Measurements from ENCODE around the gene ARHGEF12.
A peak's percentile ranks its signal among the peaks of the same experiment; 100 is the strongest.

ARHGEF12 gene

DNA sequence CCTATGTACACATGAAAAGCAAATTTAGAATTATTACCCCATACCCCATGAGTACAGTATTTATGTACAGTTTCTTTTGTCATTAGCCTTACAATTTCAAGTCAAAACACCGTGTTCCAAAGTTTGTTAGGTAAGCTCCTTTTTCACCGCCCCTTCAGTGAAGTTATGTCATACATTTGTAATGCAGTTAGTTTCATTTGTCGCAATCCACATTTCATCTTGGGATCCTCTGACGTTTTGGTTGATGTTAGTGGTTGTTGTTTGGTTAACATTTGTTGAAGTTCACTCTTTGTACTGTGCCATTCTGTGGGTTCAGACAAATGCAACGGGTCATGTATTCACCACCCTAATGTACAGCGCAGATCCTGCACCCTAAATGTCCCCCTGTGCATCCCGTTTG, 45.2 kb downstream of the ARHGEF12 start:
- H3K79me1 ChIP-seq (replicated peaks; ENCODE audit: low read length, poor library complexity, severe bottlenecking) = no peaks in the 10 kb centered on the region
- no peak overlapping the region for H2BK12ac ChIP-seq (ENCODE audit: low read length in 2 of 2)
- H3K27me3 ChIP-seq (ENCODE audit: control insufficient read depth in 1 of 2, insufficient read depth in 1 of 2, low read length in 2 of 2) = no peaks in the 10 kb centered on the region
- no peak overlapping the region for H4K91ac ChIP-seq (ENCODE audit: low read length)
- no peak overlapping the region for H3K4ac ChIP-seq (ENCODE audit: low read depth in 1 of 2, low read length in 2 of 2)
- no peak overlapping the region for H3K4me2 ChIP-seq (ENCODE audit: low read length, poor library complexity, severe bottlenecking)
- H3K4me1 ChIP-seq (ENCODE audit: control insufficient read depth, insufficient read depth, low read depth, low read length) = peaks cover 2% of the 10 kb centered on the region
- no peak overlapping the region for H3K4me3 ChIP-seq (ENCODE audit: insufficient read depth in 1 of 2, low read depth in 1 of 2, low read length in 2 of 2)
- WGBS = 78% methylated on average over 5 of the region's 7 CpGs
- H3K27ac ChIP-seq (ENCODE audit: low read length, poor library complexity, severe bottlenecking) = no peak overlapping the region
- no peak overlapping the region for H2AFZ ChIP-seq (ENCODE audit: low read depth, low read length)
- no peak overlapping the region for H2BK15ac ChIP-seq (ENCODE audit: low read depth, poor library complexity, severe bottlenecking)
- H3K18ac ChIP-seq (ENCODE audit: low read depth in 1 of 2, low read length in 2 of 2) = peak overlapping the region in 1 of 2 experiments; percentile 21
- no peak overlapping the region for H3K9ac ChIP-seq (ENCODE audit: low read length)
- H3K23ac ChIP-seq (ENCODE audit: low read length in 2 of 2) = no peak overlapping the region
- H3K14ac ChIP-seq (ENCODE audit: low read length in 2 of 2) = peak overlapping the region in 1 of 2 experiments; percentile 48
- H2BK5ac ChIP-seq (ENCODE audit: low read depth, low read length, poor library complexity, severe bottlenecking) = no peak overlapping the region
- no peak overlapping the region for H4K8ac ChIP-seq (ENCODE audit: low read length)
- no peaks in the 10 kb centered on the region for H3K36me3 ChIP-seq (ENCODE audit: control insufficient read depth in 1 of 2, insufficient read depth in 2 of 2, low read depth in 1 of 2, low read length in 2 of 2)
- H2AK5ac ChIP-seq (ENCODE audit: low read length, severe bottlenecking) = peak overlapping the region; percentile 85
- no peak overlapping the region for H2BK120ac ChIP-seq (ENCODE audit: low read depth, low read length)
- DNase-seq = no peak
- peaks cover 4% of the 10 kb centered on the region for H3K9me3 ChIP-seq (ENCODE audit: control insufficient read depth, low read length)

DNA sequence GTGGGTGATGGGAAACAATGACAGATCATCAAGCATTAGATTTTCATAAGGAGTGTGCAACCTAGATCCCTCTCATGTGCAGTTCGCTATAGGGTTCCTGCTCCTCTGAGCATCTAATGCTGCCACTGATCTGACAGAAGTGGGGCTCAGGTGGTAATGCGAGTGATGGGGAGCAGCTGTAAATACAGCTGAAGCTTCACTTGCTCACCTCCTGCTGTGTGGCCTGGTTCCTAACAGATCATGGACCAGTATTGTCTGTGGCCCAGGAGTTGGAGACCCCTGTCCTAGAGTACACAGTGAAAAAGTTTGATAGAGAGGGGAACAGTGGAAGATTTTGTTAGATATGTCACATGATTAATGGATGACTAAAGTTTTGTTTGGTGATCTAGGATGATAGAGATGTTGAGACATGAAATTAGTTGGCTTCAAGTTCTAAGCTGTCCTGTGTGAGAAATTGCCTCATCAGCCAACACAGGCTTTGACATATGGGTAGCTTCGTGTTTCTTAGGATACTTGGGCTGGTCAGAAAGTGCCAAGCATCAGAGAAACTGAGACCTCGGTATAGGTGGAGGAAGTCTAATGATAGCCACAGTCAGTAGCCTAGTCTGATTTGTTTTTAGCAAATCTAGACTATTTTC, 47.4 kb downstream of the ARHGEF12 start:
- no peak overlapping the region for H3K18ac ChIP-seq (ENCODE audit: low read depth in 1 of 2, low read length in 2 of 2)
- no peak overlapping the region for H3K4me2 ChIP-seq (ENCODE audit: low read length, poor library complexity, severe bottlenecking)
- no peak for DNase-seq
- H3K79me1 ChIP-seq (replicated peaks; ENCODE audit: low read length, poor library complexity, severe bottlenecking) = no peaks in the 10 kb centered on the region
- H2BK12ac ChIP-seq (ENCODE audit: low read length in 2 of 2) = no peak overlapping the region
- H3K27ac ChIP-seq (ENCODE audit: low read length, poor library complexity, severe bottlenecking) = no peak overlapping the region
- H3K27me3 ChIP-seq (ENCODE audit: control insufficient read depth in 1 of 2, insufficient read depth in 1 of 2, low read length in 2 of 2) = no peaks in the 10 kb centered on the region
- H3K9ac ChIP-seq (ENCODE audit: low read length) = no peak overlapping the region
- H3K4me3 ChIP-seq (ENCODE audit: insufficient read depth in 1 of 2, low read depth in 1 of 2, low read length in 2 of 2) = no peak overlapping the region
- no peaks in the 10 kb centered on the region for H3K9me3 ChIP-seq (ENCODE audit: control insufficient read depth, low read length)
- H4K8ac ChIP-seq (ENCODE audit: low read length) = no peak overlapping the region
- no peak overlapping the region for H3K14ac ChIP-seq (ENCODE audit: low read length in 2 of 2)
- no peaks in the 10 kb centered on the region for H3K36me3 ChIP-seq (ENCODE audit: control insufficient read depth in 1 of 2, insufficient read depth in 2 of 2, low read depth in 1 of 2, low read length in 2 of 2)
- H3K4ac ChIP-seq (ENCODE audit: low read depth in 1 of 2, low read length in 2 of 2) = no peak overlapping the region
- H2AK5ac ChIP-seq (ENCODE audit: low read length, severe bottlenecking) = peak overlapping the region; percentile 8
- H3K23ac ChIP-seq (ENCODE audit: low read length in 2 of 2) = no peak overlapping the region
- H3K4me1 ChIP-seq (ENCODE audit: control insufficient read depth, insufficient read depth, low read depth, low read length) = peaks cover 2% of the 10 kb centered on the region
- no peak overlapping the region for H2BK120ac ChIP-seq (ENCODE audit: low read depth, low read length)
- H2BK15ac ChIP-seq (ENCODE audit: low read depth, poor library complexity, severe bottlenecking) = no peak overlapping the region
- no peak overlapping the region for H2BK5ac ChIP-seq (ENCODE audit: low read depth, low read length, poor library complexity, severe bottlenecking)
- WGBS = 93% methylated on average over 3 of the region's 4 CpGs
- H2AFZ ChIP-seq (ENCODE audit: low read depth, low read length) = no peak overlapping the region
- no peak overlapping the region for H4K91ac ChIP-seq (ENCODE audit: low read length)

DNA sequence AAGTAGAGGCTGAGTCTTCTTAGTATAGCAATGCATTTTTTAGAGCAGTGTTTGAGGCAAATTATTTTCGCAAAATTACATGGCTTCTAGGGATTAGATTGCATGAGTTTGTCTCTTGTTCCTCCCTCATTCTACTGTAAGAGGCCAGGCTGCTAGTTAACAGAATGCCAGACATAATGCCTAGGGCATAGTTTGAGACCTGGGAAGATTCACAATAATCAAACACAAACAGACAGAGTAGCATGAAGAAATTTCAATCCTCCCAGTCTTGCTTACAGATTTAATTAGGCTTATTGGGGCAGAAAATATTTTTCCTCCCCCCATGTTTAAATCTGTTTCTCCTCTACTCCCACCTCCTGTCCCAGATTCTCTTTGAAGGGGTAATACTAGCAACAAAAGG, 48.3 kb downstream of the ARHGEF12 start:
- Histone ChIP-seq H2BK12ac (ENCODE audit: low read length in 2 of 2) (no peak overlapping the region), H2AK5ac (ENCODE audit: low read length, severe bottlenecking) (no peak overlapping the region), H2BK15ac (ENCODE audit: low read depth, poor library complexity, severe bottlenecking) (no peak overlapping the region), H4K8ac (ENCODE audit: low read length) (no peak overlapping the region), H3K4me2 (ENCODE audit: low read length, poor library complexity, severe bottlenecking) (no peak overlapping the region), H3K14ac (ENCODE audit: low read length in 2 of 2) (no peak overlapping the region), H3K79me1 (replicated peaks; ENCODE audit: low read length, poor library complexity, severe bottlenecking) (no peaks in the 10 kb centered on the region), H3K9ac (ENCODE audit: low read length) (no peak overlapping the region), H3K18ac (ENCODE audit: low read depth in 1 of 2, low read length in 2 of 2) (no peak overlapping the region), H3K9me3 (ENCODE audit: control insufficient read depth, low read length) (no peaks in the 10 kb centered on the region), H3K4me3 (ENCODE audit: insufficient read depth in 1 of 2, low read depth in 1 of 2, low read length in 2 of 2) (no peak overlapping the region), H3K27ac (ENCODE audit: low read length, poor library complexity, severe bottlenecking) (no peak overlapping the region), H3K27me3 (ENCODE audit: control insufficient read depth in 1 of 2, insufficient read depth in 1 of 2, low read length in 2 of 2) (no peaks in the 10 kb centered on the region), H2BK120ac (ENCODE audit: low read depth, low read length) (no peak overlapping the region), H3K4me1 (ENCODE audit: control insufficient read depth, insufficient read depth, low read depth, low read length) (peaks cover 2% of the 10 kb centered on the region), H4K91ac (ENCODE audit: low read length) (no peak overlapping the region), H3K23ac (ENCODE audit: low read length in 2 of 2) (no peak overlapping the region), H2AFZ (ENCODE audit: low read depth, low read length) (no peak overlapping the region), H3K36me3 (ENCODE audit: control insufficient read depth in 1 of 2, insufficient read depth in 2 of 2, low read depth in 1 of 2, low read length in 2 of 2) (no peaks in the 10 kb centered on the region), H3K4ac (ENCODE audit: low read depth in 1 of 2, low read length in 2 of 2) (no peak overlapping the region), H2BK5ac (ENCODE audit: low read depth, low read length, poor library complexity, severe bottlenecking) (no peak overlapping the region)
- 100% methylated on average over 1 of the region's 1 CpG for WGBS
- no peak for DNase-seq

DNA sequence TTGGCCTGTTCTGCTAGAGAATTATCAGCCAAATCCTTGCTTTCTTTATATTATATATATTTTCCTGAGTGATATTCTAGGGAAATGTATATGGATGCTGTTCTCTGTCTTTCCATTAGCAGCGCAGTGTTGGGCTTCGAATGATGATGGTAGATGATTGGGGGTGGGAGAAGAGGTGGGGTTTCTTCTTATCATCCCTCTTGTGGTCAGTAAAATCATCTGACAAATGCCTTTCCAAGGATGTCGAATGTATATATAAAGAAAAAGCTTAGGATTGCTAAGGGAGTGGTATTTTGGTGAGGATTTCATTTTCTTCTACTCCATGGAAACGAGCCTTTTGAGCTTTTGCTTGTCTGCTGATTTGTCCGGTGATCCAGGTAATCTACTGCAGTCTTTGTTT, 48.9 kb downstream of the ARHGEF12 start:
- H3K18ac ChIP-seq (ENCODE audit: low read depth in 1 of 2, low read length in 2 of 2) = no peak overlapping the region
- H4K91ac ChIP-seq (ENCODE audit: low read length) = no peak overlapping the region
- no peak overlapping the region for H3K4me2 ChIP-seq (ENCODE audit: low read length, poor library complexity, severe bottlenecking)
- no peaks in the 10 kb centered on the region for H3K79me1 ChIP-seq (replicated peaks; ENCODE audit: low read length, poor library complexity, severe bottlenecking)
- H3K4me1 ChIP-seq (ENCODE audit: control insufficient read depth, insufficient read depth, low read depth, low read length) = peaks cover 2% of the 10 kb centered on the region
- H2BK120ac ChIP-seq (ENCODE audit: low read depth, low read length) = no peak overlapping the region
- no peak overlapping the region for H3K14ac ChIP-seq (ENCODE audit: low read length in 2 of 2)
- no peaks in the 10 kb centered on the region for H3K36me3 ChIP-seq (ENCODE audit: control insufficient read depth in 1 of 2, insufficient read depth in 2 of 2, low read depth in 1 of 2, low read length in 2 of 2)
- no peak overlapping the region for H3K27ac ChIP-seq (ENCODE audit: low read length, poor library complexity, severe bottlenecking)
- WGBS = 54% methylated on average over 5 of the region's 5 CpGs
- no peak overlapping the region for H2BK15ac ChIP-seq (ENCODE audit: low read depth, poor library complexity, severe bottlenecking)
- no peak overlapping the region for H3K4me3 ChIP-seq (ENCODE audit: insufficient read depth in 1 of 2, low read depth in 1 of 2, low read length in 2 of 2)
- H2AK5ac ChIP-seq (ENCODE audit: low read length, severe bottlenecking) = no peak overlapping the region
- H4K8ac ChIP-seq (ENCODE audit: low read length) = no peak overlapping the region
- no peaks in the 10 kb centered on the region for H3K9me3 ChIP-seq (ENCODE audit: control insufficient read depth, low read length)
- no peak overlapping the region for H2BK5ac ChIP-seq (ENCODE audit: low read depth, low read length, poor library complexity, severe bottlenecking)
- H3K9ac ChIP-seq (ENCODE audit: low read length) = no peak overlapping the region
- peak; percentile 78 for DNase-seq
- H3K4ac ChIP-seq (ENCODE audit: low read depth in 1 of 2, low read length in 2 of 2) = no peak overlapping the region
- no peaks in the 10 kb centered on the region for H3K27me3 ChIP-seq (ENCODE audit: control insufficient read depth in 1 of 2, insufficient read depth in 1 of 2, low read length in 2 of 2)
- no peak overlapping the region for H2AFZ ChIP-seq (ENCODE audit: low read depth, low read length)
- no peak overlapping the region for H3K23ac ChIP-seq (ENCODE audit: low read length in 2 of 2)
- no peak overlapping the region for H2BK12ac ChIP-seq (ENCODE audit: low read length in 2 of 2)

All from mesenchymal stem cell (in vitro differentiated cells and primary cell).